ENCODE measurements around the gene PSMB7.

Gene PSMB7

DNA sequence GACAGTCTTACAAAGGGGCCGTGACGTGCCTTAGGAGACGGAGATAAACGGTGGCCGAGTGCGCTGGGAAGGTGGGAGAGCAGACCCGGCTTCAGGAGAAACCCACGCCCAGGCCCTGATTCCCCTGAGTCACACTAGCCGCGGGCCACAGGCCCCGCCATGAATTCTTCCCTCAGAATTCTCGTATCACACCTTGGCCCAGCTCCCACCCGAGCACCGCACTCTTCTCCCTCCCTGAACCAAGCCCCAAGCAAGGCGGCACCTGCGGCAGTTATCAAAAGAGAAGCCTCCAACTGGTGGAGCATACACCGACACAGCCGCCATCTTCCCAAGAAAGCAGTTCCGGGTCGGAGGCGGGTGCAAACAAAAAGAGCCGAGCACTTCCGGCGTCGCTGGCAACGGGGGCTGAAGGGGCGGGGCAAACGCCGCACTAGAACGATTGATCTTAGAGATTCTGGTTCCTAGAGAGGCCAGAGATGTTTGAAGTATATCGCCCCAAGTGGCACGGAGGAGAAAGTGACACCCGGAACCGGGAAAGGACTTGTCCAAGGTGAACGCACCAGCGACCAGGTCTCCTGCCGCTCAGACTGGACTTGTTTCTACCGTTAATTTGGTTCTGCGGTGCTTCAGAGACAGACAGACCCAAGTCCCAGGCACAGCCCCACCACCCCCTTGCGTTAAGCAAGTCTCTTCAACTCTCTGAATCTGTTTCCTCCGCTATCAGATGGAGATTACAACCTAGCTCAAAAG, at the start of gene PSMB7:
PSMB7 (minus strand) TSS at position 341 of the 750 bp plus-strand sequence; CDS start at position 324, 17 bp downstream.
- peak; percentile 92 to 96 for DNase-seq (ENCODE audit: low read depth in 2 of 2, low spot score in 1 of 2)

DNA sequence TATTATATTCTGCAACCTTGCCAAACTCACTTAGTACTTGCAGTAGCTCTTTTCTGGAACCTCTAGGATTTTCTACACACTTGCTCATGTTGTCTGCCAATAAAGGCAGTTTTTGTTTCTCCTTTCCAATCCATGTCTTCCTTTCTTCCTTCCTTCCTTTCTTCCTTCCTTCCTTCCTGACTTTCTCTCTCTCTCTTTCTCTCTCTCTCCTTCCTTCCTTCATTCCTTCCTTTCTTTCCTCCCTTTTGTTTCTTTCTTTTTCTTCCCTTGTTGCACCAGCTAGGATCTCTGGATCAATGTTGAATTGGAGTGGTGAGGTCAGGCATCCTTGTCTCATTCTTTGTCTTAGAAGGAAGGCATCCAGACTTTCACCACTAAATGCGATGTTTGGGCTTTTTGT, 47.5 kb upstream of the PSMB7 start:
- DNase-seq (ENCODE audit: low read depth in 2 of 2, low spot score in 1 of 2): no peak

DNA sequence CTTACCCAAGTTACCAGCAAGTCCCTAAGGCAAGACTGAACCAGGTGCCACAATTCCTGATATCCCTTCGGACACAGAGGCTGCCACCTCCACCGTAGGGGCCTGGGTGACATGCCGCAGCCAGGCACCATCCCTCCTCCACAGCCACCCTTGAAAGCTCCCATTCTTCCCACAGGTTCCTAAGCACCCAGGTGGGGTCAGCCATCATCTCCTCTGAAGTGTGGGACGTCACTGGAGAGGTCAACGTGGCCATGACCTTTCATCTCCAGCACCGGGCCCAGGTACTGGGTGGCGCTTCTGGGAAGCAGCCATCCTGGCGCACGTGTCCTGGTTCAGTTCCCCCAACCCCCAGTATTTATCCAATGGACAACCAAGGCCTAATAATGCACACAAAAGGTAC, 43.2 kb upstream of the PSMB7 start:
- no peak for DNase-seq (ENCODE audit: low read depth in 2 of 2, low spot score in 1 of 2)

DNA sequence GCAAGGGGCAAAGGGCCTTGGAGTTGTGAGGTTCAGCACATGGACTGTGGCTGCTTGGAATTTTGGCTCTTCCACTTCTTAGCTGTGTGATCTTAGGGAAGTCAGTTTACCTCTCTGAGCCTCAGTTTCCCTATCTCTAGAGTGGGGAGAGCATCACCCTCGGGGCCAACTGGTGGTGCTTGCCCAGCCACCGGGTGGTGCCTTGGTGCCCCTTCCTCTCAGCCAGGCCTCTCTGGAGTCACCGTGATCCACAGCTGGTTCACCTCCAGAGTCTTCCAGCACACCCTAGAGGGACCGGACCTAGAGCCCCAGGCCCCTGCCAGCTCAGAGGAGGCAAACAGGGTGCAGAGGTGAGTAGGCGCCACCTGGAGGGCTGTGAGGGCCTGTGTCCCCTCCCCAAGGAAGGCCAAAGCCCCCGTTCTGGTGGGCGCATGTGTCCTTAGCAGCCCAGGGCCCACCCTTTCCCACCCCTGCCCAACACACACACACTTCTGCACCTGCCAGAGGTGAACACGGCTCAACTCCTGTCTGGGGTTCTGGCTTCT, 42.7 kb upstream of the PSMB7 start:
- no peak for DNase-seq (ENCODE audit: low read depth in 2 of 2, low spot score in 1 of 2)

DNA sequence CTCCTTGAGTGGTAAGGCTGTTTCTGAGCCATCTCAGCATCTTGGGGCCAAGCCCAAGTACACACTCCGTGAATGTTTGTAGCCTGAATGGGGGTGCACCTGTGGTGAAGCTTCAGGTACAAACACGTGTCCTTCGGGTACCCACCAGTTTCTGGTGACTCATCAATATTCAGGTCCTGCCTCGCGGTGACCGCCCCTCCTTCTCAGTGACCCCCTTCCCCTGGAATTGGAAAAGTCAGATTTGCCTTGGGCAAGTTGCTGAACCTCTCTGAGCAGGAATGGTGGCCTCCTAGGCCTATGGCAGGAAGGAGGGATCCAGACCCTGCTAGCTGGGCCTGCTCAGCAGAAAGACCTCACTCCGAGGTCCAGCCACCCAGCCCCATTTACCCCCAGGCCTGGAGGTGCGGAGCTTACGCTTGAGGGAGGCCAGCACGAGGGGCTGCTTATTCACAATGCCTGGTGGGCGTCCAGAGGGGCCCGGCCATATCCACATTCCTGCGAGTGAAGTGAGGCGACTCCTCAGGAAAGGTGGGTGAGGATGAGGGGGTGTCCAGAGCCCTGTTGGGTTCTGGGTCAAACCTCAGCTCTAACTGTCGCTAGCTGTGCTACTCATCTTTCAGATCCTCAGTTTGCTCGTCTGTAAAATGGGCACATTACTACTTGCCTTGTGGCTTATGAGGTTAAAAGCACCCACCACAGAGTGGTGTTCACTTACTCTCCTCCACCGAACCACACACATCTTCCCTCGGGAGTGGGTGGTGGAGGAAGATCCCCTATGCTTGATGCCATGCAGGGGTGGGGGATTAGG, 42.0 kb upstream of the PSMB7 start:
- DNase-seq (ENCODE audit: low read depth in 2 of 2, low spot score in 1 of 2): no peak

DNA sequence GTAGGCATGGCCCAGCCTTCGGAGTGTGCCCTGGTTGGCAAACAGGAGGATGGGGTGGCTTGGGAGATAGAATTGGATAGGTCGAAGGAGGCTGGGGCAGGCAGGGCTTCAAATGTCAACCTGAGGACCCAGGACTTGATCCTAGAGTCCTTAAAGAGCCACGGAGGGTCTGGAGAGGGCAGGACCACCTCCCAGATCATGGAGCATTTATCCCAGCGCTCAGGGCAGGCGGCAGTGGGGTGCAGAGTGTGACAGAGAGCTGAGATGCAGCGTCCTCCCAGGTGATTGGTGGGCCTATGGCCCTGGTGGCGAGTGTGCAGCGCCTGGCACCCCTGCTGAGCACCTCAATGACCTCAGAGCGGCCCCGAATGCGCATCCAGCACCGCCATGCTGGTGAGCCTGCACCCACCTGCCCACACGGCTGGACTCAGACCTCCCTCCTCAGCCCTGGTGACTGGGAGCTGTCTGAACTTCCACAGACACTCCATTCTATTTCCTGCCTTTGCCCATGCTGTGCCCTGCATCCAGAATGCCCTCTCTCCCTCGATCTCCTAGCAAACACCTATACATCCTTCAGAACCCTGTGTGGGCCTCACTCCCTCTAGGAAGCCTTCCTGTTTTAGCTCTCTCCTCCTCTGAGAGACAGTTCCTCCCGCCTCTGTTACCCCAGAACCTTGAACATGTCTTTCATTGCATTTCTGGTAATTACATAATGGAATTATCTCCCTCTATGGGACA, 41.3 kb upstream of the PSMB7 start:
- DNase-seq (ENCODE audit: low read depth in 2 of 2, low spot score in 1 of 2): no peak

DNA sequence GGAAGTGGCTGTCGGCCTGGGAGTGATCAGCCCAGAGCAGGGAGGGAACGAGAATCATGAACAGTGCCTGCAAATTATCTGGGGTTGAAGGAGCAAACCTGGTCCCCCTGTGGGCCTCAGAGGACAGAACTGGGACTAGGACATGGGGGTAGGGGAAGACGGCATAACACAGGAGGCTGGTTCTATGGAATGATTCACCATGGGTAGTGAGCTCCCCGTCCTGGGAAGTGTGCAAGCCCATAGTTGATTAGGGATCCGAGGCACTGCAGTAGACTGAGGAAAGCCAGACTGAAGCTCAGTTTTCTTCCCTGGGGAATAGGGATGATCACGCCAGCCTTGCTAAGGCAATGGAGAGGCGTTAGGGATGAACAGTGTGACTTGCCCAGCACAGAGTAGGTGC, 40.6 kb upstream of the PSMB7 start:
- no peak for DNase-seq (ENCODE audit: low read depth in 2 of 2, low spot score in 1 of 2)

DNA sequence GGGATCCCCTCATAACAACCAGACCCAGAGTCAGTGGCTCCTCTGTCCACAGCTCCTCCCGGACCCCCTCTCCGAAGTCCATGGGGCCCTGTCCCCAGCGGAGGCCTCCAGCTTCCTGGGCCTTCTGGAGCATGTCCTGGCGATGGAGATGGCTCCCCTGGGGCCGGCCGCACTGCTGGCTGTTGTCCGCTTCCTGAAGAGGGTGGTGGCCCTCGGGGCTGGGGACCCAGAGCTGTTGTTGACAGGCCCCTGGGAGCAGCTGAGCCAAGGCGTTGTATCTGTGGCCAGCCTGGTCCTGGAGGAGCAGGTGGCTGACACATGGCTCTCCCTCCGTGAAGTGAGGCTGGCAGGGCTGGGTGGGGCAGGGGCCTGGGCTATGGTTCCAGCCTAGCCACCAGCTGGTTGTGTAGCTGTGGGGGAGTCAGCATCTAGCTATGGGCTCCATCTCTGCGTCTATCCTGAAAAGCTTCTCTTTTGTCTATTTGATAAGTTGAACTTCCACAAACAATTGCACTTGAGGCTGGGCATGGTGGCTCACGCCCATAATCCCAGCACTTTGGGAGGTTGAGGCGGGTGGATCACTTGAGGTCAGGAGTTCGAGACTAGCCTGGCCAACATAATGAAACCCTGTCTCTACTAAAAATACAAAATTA, 39.7 kb upstream of the PSMB7 start:
- DNase-seq (ENCODE audit: low read depth in 2 of 2, low spot score in 1 of 2): no peak

DNA sequence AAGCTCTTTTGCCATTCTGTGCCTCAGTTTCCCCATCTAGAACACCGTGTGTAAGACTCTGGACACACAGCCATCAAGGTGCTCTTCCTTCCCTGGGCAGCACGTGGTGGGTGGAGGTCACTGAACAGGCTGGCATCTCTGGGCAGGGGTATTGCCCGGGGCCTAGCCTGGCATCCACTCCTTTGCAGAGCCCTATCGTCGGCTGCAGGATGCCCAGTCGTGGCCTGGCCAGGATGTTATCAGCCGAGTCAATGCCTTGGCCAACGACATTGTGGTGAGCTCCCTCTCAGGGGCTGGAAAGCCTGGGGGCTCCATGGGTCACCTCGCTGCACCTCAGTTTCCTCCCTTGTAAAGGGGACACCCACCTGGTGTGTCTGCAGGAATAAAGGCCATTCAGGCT, 39.1 kb upstream of the PSMB7 start:
- no peak for DNase-seq (ENCODE audit: low read depth in 2 of 2, low spot score in 1 of 2)

DNA sequence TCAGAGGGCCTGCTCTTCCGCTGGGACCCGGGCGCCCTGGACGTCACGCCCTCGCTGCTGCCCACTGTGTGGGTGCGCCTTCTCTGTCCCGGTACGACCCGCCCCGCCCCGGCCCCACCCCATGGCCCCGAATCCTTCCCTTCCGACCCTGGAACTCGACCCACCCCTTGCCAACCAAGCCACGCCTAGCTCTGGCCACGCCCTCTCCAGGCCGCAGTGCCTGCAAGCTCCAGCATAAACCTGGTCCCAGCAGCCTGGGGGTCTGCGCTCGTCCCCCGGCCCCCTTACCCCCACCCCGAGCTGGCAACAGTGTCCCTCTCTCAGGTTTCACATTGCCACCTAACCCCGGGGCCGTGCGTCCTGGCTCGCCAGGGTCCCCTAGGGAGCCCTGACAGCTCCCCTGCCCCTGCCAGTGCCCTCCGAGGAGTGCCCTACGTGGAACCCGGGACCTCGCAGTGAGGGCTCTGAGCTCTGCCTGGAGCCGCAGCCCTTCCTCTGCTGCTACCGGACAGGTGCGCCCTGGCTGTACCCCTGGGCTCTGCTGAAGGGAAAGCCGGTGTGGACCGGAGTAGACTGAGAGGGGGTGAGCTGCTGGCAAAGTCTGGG, 38.4 kb upstream of the PSMB7 start:
- no peak for DNase-seq (ENCODE audit: low read depth in 2 of 2, low spot score in 1 of 2)

DNA sequence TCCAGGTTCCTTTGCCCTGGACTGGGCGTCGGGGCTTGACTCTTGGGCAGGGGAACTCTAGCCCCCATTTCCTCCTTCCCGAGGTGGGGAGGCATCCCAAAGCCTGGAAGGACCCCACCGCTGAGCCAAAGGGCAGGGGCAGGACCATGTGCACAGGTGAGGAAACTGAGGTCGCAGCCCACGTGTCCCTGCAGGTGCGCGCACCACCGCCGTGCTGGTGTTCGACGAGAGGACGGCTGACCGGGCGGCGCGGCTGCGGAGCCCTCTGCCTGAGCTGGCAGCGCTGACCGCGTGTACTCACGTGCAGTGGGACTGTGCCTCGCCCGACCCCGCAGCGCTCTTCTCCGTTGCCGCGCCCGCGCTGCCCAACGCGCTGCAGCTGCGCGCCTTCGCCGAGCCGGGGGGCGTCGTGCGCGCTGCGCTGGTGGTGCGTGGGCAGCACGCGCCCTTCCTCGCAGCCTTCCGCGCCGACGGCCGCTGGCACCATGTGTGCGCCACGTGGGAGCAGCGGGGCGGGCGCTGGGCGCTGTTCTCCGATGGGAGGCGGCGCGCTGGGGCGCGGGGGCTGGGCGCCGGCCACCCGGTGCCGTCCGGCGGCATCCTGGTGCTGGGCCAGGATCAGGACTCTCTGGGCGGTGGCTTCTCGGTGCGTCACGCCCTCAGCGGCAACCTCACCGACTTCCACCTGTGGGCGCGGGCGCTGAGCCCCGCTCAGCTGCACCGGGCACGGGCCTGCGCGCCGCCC, 37.8 kb upstream of the PSMB7 start:
- DNase-seq (ENCODE audit: low read depth in 2 of 2, low spot score in 1 of 2): no peak

DNA sequence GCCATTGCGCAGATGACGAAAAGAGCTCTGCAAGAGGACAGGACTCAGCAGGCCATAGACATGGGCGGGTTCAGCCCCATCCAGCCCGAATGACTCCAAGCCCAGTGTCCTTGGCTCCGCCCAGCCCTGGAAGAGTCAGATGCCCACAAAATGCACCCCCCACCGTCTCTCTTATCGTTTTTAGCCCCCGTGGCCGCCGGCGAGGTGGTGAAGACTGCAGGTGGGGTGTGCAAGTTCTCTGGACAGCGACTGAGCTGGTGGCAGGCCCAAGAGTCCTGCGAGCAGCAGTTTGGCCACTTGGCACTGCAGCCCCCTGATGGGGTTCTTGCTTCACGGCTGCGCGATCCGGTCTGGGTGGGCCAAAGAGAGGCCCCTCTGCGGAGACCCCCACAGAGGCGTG, 37.1 kb upstream of the PSMB7 start:
- DNase-seq (ENCODE audit: low read depth in 2 of 2, low spot score in 1 of 2): no peak

DNA sequence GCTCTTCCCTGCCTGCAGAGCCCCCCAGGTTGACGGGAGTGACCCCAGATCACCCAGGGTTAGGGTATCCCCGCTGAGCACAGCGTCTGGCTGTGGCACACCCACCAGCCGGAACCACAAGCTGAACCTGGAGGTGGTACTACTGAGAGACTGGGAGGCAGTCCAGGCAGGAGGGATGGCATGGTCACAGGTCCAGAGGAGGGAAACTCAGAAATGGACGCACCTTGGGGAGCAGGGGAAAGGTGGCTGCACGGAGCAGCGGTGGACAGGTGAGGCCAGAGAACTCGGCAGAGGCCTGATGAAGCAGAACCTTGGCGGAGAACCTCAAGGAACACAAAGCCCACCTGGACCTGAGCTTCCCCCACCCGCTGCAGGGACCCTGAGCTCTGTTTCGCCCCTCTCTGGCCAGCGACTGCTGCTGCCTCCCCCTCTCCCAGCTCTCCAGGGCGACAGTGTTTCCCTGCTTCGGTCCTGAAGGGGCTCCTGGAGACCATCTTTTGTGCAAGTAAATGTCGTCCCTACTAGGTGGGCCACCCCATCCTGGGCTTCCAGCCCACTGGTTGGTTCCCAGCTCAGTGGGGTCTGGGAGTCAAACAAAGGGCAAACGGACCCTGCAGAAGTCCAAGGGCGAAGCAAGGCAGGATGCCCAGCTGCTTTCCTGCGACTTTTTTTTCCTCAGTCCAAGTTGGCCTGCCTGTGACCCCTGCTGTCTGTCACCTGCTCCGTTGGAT, 35.9 kb upstream of the PSMB7 start:
- DNase-seq (ENCODE audit: low read depth in 2 of 2, low spot score in 1 of 2): no peak

DNA sequence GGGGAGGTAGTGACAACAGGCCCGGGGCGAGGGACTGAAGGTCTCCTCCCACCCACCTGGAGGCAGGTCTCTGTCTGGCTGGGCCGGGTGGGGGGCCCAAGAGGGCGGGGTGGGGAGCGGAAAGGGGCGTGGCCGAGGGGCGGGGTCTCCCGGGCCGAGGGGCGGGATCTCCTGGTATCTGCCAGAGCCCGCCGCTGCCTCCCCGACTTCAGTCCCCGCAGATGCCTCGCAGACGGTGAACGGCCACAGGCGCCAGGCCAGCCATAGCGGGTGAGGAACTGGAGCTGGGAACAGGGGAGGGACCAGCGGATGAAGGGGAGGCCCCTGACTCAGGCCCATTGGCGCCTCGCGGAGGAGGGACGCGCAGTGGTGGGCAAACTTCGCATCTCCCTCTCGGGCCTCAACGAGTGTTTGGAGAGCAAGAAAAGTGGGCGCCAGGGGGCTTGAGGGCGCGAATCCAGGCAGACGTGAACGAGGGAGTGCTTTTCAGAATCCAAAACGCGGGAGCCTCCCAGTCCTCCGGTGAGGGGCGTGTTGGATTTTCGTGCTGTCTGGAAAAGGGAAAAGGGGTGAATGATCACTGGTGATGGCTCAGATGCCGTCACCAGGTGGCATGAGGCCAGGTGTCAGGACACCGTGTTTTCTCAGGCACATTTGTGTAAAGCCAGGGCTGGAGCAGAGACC, 35.1 kb upstream of the PSMB7 start, which contains the start of gene ADGRD2:
ADGRD2 (plus strand) TSS at position 211 of the 684 bp plus-strand sequence. CDS start 1,216 bp downstream, outside the sequence.
- no peak for DNase-seq (ENCODE audit: low read depth in 2 of 2, low spot score in 1 of 2)

DNA sequence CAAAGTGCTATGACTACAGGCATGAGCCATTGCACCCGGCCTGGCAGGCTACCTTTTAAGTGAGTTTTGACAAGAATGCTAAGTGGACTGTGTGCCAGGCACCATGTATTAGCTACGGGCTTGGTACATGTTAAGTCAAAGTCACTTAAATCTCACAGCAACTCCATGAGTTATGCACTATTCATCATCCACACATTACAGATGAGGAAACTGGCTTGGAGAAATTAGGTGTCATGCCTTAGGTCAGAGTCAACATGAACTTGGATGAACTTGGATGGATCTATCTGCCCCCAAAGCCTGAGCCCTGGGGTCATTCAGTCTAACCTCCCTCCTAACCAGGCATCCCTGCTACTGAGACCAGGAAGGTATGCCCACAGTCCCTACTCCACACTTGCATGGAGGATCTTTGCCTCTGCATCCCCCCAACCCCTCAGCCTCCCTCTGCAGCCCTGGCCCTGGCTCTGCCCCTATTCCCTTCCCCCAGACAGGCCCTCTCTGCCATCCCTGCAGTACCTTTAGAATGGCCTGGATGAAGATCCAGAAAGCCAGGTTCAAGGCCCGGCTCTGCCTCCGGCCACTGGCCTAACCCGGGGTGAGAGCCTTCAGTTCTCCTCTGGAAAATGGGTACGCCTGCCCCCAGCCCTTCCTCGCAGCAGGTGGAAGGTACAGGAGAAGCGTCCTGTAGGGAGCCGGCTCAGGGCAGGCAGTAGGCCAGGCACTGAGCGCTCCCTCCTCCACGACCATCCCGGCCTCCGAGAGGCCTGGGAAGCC, 34.3 kb upstream of the PSMB7 start:
- DNase-seq (ENCODE audit: low read depth in 2 of 2, low spot score in 1 of 2): no peak

DNA sequence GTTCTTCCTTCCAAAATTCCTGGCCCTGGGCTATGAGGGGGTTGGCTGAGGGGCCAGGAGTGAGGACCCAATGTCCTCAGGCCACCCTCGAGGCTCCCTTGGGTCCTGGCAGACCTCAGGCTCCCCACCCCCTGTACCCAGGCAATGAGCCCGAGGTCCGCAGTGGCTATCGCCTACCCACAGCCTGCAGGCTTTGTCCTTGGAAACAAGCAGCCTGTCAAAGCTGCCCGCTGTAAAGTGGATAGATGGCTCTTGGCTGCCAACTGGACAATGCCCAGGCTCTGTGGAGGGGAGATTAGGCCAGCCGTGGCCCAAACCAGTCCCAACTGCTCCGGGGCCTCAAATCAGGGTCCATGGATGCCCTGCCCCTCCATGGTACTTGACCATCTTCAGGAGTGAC, 32.8 kb upstream of the PSMB7 start:
- no peak for DNase-seq (ENCODE audit: low read depth in 2 of 2, low spot score in 1 of 2)

DNA sequence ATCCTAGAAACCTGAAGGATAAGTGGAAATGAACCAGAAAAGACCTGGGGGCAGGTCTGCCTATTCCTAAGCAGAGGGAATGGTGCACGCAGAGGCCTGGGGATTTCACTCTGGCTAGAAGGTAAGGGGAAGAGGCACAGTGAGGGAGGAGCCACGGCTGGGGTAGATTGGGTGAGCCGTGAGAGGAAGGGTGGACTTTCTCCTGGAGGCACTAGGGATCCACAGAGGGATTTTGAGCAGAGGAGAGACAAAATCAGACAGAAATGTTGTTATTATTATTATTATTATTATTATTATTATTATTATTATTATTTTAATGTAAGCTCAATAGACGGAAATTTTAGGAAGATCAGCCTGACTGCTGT, 32.0 kb upstream of the PSMB7 start:
- no peak for DNase-seq (ENCODE audit: low read depth in 2 of 2, low spot score in 1 of 2)

DNA sequence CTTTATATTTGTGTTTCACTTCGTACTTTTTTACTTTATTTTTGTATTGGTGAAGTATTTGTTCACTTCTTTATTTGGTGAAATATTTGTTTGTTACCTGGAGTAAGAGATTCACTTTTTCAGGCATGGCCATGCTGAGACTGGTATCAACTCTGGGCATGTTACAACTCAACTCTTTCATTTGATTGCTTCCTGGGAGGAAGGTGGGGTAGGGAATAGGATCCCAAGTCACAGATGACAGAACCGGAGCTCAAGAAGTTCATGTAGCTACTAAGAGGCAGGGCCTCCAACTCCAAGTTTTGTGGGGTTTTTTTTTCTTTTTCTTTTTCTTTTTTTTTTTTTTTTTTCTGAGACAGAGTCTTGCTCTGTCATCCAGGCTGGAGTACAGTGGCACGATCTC, 28.9 kb upstream of the PSMB7 start:
- DNase-seq (ENCODE audit: low read depth in 2 of 2, low spot score in 1 of 2): no peak
